K562 (cell line): ENCODE results near the gene EVI2B. TPM values are rescaled to one million over a fixed set of nuclear protein-coding genes. Genes with fewer than 3 reads are reported as not detected.

Source experiments
- ATAC-seq: fragments of 200-7000 bp; cut with Tn5 transposase; 3 replicates; pipeline ENCODE4 v1.9.1; 2020; ENCODE audit warnings: moderate library complexity
- BruUV-seq: library from RNA; stranded (reverse); fragments of 400-500 nt; replicated peaks from 2 replicates; lab custom pipeline; 2021; lab: Mats Ljungman, UMichigan
- CTCF ChIA-PET: fragments of 300-600 bp; formaldehyde crosslinking; extraction: SDS; loops from one replicate; lab custom pipeline; 2021; ENCODE audit warnings: low intra/inter-chr PET ratio; lab: Yijun Ruan, JAX
- POLR2A ChIA-PET: fragments of 300-600, 350-650 bp; sonication (Branson Sonifier 250); formaldehyde crosslinking; extraction: SDS; loops from one replicate; lab custom pipeline; 2021; ENCODE audit warnings: antibody characterized with exemption, inconsistent platforms; lab: Yijun Ruan, JAX
- DNase-seq, 4 experiments: peaks; one replicate each; pipeline versions ENCODE4 v3.0.0 to v3.0.0-alpha.2; 2011 to 2018; ENCODE audit warnings: low spot score in 3 of 4, mixed read lengths in 3 of 4; ENCODE audit errors: extremely low read depth in 1 of 4
- FAIRE-seq: peaks from 2 replicates; lab custom pipeline; 2011; peaks lifted over from hg19 to GRCh38; lab: Jason Lieb, UNC
- H2AFZ ChIP-seq: 2 replicates; pipeline ENCODE4 v1.6.0; 2011; ENCODE audit warnings: low read depth, low read length, control low read depth, inconsistent platforms
- H3K27ac ChIP-seq: fragments of 200-600 bp; 3 replicates; pipeline ENCODE4 v1.8.0; 2011; ENCODE audit warnings: low read depth, mild to moderate bottlenecking, control low read depth, inconsistent platforms, low read length, moderate library complexity, mixed read lengths; ENCODE audit errors: extremely low read depth
- H3K27me3 ChIP-seq, 2 experiments: fragments of 300-600 bp in 1 of 2; 2 replicates in 1 of 2; 3 replicates in 1 of 2; pipeline versions ENCODE4 v1.6.0 to v1.8.0; 2011; ENCODE audit warnings: inconsistent platforms in 2 of 2, low read length in 2 of 2, mild to moderate bottlenecking in 1 of 2, mixed read lengths in 1 of 2, moderate library complexity in 1 of 2; ENCODE audit not compliant: control insufficient read depth in 2 of 2, insufficient read depth in 2 of 2
- H3K36me3 ChIP-seq: fragments of 300-600 bp; 3 replicates; pipeline ENCODE4 v1.8.0; 2011; ENCODE audit warnings: mild to moderate bottlenecking, low read length, inconsistent platforms; ENCODE audit not compliant: control insufficient read depth, insufficient read depth
- H3K4me1 ChIP-seq, 2 experiments: fragments of 200-600 bp in 1 of 2; replicated peaks in 1 of 2; 2 replicates in 1 of 2; 3 replicates in 1 of 2; pipeline versions ENCODE4 v1.5.1 to v1.8.0; 2011; ENCODE audit warnings: inconsistent platforms in 2 of 2, low read length in 2 of 2, mild to moderate bottlenecking in 1 of 2, mixed read lengths in 1 of 2, moderate library complexity in 1 of 2; ENCODE audit not compliant: control insufficient read depth in 2 of 2, insufficient read depth in 2 of 2
- H3K4me2 ChIP-seq: 2 replicates; pipeline ENCODE4 v1.6.1; 2011; ENCODE audit warnings: low read length, control low read depth, inconsistent platforms, mixed read lengths; ENCODE audit not compliant: insufficient read depth
- H3K4me3 ChIP-seq: fragments of 200-600 bp; sonication (generic), shearing (Covaris generic); 2 replicates; pipeline ENCODE4 v1.5.1; 2016; ENCODE audit warnings: control low read depth, inconsistent platforms
- H3K79me2 ChIP-seq: fragments of 200-600 bp; 3 replicates; pipeline ENCODE4 v1.8.0; 2011; ENCODE audit warnings: low read length, inconsistent platforms; ENCODE audit not compliant: control insufficient read depth, insufficient read depth
- H3K9ac ChIP-seq, 2 experiments: 2 replicates each; pipeline versions ENCODE4 v1.6.0 to v1.6.1; 2011; ENCODE audit warnings: low read depth in 2 of 2, low read length in 2 of 2, control low read depth in 1 of 2, inconsistent platforms in 1 of 2, mild to moderate bottlenecking in 1 of 2, mixed read lengths in 1 of 2; ENCODE audit not compliant: insufficient read depth in 1 of 2
- H3K9me1 ChIP-seq: one replicate; pipeline ENCODE4 v1.6.0; 2011; ENCODE audit warnings: inconsistent platforms, mild to moderate bottlenecking, low read length, moderate library complexity; ENCODE audit not compliant: control insufficient read depth, insufficient read depth
- H3K9me3 ChIP-seq: replicated peaks from 2 replicates; pipeline ENCODE4 v1.5.1; 2011; ENCODE audit warnings: low read depth, low read length, inconsistent platforms; ENCODE audit not compliant: control insufficient read depth, insufficient read depth
- H4K20me1 ChIP-seq: replicated peaks from 2 replicates; pipeline ENCODE4 v1.6.1; 2011; ENCODE audit warnings: low read length, inconsistent platforms, mixed read lengths; ENCODE audit not compliant: control insufficient read depth, insufficient read depth
- CEBPB ChIP-seq: fragments of 450-650 bp; IDR thresholded peaks from 2 replicates; pipeline ENCODE4 v1.6.1; 2016; ENCODE audit warnings: missing genetic modification characterization, missing compliant biosample characterization
- CEBPG ChIP-seq, 3 experiments: fragments of 200-800 bp in 1 of 3; sonication (Bioruptor generic) in 1 of 3; sonication (generic) in 1 of 3; formaldehyde crosslinking in 1 of 3; IDR thresholded peaks in 2 of 3; conservative IDR thresholded peaks in 1 of 3; 2 replicates each; pipeline versions ENCODE4 v1.6.1 to v1.8.0; 2016 to 2022; ENCODE audit warnings: missing compliant biosample characterization in 2 of 3, missing genetic modification characterization in 2 of 3, mild to moderate bottlenecking in 1 of 3, missing genetic modification reagents in 1 of 3
- PURB ChIP-seq: sonication (generic); formaldehyde crosslinking; IDR thresholded peaks from 2 replicates; pipeline ENCODE4 v1.9.0; 2021; ENCODE audit warnings: low read depth, mild to moderate bottlenecking, missing genetic modification reagents
- WGBS: fragments of 100-300 bp; shearing (Covaris generic); methylation state at CpG from one replicate; pipeline ENCODE4 v1.1.6; 2016; ENCODE audit warnings: low coverage, mixed read lengths; ENCODE audit not compliant: insufficient coverage; ENCODE audit errors: missing lambda C conversion rate; 5-methylcytosine and 5-hydroxymethylcytosine counted together
- in situ Hi-C: fragments of 300-500 bp; cut with MboI; formaldehyde crosslinking; loops from 4 replicates; pipeline ENCODE4 v1.15.0; 2018; ENCODE audit warnings: inconsistent platforms, mixed read lengths
- intact Hi-C: fragments of 100-400 bp; cut with micrococcal nuclease; formaldehyde crosslinking; loops from 2 replicates; pipeline ENCODE4 v1.14.2; 2022
- polyA plus RNA-seq, 8 experiments: library from polyadenylated mRNA; depleted of rRNA in 4 of 8; stranded (reverse) in 5 of 8; unstranded in 3 of 8; fragments of >200 nt; fragmentation: Nextera tagmentation in 2 of 8; fragmentation: Illumina TruSeq in 1 of 8; extraction: Ambion mirVana in 2 of 8; extraction: Trizol in 1 of 8; gene quantifications; 2 replicates each; pipeline versions ENCODE4 v1.2.1 to v1.2.3, GENCODE V29; 2011 to 2014; ENCODE audit warnings: inconsistent platforms in 1 of 8, missing spikeins in 1 of 8
- total RNA-seq, 7 experiments: library from RNA; depleted of rRNA in 6 of 7; stranded (reverse); fragments of >200 nt in 6 of 7; fragmentation: Illumina TruSeq in 2 of 7; extraction: Trizol in 2 of 7; gene quantifications; 2 replicates each; pipeline versions ENCODE4 v1.2.1 to v1.2.3, GENCODE V29; 2011 to 2021; ENCODE audit warnings: low replicate concordance in 1 of 7
- TF ChIP-seq, protein P1 (sequence below): fragments of 250-450 bp; sonication (Bioruptor Pico); IDR thresholded peaks from 2 replicates; pipeline ENCODE4 v1.9.0; 2021; ENCODE audit warnings: mild to moderate bottlenecking, inconsistent platforms

EVI2B gene
- total and polyA plus RNA-seq, 9 of the 15 experiments (the other 6 are each of a cell fraction or from before 2014, with no cell fraction given): 0.54 to 8.0 (median 2.5) TPM

DNA sequence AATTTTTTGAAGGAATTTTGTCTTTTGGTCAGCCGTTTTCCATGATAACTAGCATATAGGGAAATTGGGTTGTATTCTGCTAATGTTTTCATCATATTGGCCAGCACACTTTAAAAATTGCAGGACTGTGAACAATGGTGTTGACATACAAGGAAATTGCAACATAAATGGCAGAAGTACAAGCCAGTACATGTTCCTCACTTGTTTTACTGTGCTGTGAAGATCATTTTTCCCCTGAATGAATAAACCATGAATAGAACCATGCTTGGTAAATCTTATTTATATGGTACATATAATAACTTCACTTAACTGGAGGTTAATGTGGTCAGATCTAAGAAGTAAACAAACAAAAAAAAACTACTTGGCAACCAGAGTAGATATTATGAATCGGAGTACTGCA, 39.6 kb downstream of the EVI2B start:
- Histone ChIP-seq H3K4me1 (no peaks in the 10 kb centered on the region; a peak in 1 of 5 replicates), H3K4me3 (no peak overlapping the region), H3K79me2 (no peaks in the 10 kb centered on the region), H2AFZ (no peak overlapping the region), H3K36me3 (peaks cover 32% of the 10 kb centered on the region), H4K20me1 (no peaks in the 10 kb centered on the region; the same call in 1 of the 2 replicates), H3K9me3 (no peaks in the 10 kb centered on the region), H3K4me2 (no peak overlapping the region), H3K27ac (no peak overlapping the region), H3K9ac (no peak overlapping the region), H3K9me1 (no peaks in the 10 kb centered on the region), H3K27me3 (no peaks in the 10 kb centered on the region)
- no peak for ATAC-seq
- DNase-seq: no peak
- TF ChIP-seq CEBPB (tag) (peak; percentile 50; the same call in 1 of the 2 replicates), CEBPG (CRISPR knock-in tag; IDR thresholded peaks at IDR 0.05) (no peak), CEBPG (tag; conservative IDR thresholded peaks at IDR 0.05 in 1 of 2, IDR thresholded peaks at IDR 0.05 in 1 of 2) (0 out of 4 replicates have a peak, but pooled peaks of 1 of the 2 experiments have one; percentile 38), PURB (no peak)
- TF ChIP-seq, protein P1, sequence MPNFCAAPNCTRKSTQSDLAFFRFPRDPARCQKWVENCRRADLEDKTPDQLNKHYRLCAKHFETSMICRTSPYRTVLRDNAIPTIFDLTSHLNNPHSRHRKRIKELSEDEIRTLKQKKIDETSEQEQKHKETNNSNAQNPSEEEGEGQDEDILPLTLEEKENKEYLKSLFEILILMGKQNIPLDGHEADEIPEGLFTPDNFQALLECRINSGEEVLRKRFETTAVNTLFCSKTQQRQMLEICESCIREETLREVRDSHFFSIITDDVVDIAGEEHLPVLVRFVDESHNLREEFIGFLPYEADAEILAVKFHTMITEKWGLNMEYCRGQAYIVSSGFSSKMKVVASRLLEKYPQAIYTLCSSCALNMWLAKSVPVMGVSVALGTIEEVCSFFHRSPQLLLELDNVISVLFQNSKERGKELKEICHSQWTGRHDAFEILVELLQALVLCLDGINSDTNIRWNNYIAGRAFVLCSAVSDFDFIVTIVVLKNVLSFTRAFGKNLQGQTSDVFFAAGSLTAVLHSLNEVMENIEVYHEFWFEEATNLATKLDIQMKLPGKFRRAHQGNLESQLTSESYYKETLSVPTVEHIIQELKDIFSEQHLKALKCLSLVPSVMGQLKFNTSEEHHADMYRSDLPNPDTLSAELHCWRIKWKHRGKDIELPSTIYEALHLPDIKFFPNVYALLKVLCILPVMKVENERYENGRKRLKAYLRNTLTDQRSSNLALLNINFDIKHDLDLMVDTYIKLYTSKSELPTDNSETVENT (CRISPR knock-in tag): no peak
- POLR2A ChIA-PET: no interaction called here
- intact Hi-C loops: no loop called here
- CTCF ChIA-PET: no interaction called here
- no peak for FAIRE-seq
- in situ Hi-C loops: no loop called here
- 80% methylated on average over 2 of the region's 2 CpGs for WGBS
- no TSS peak for BruUV-seq
